SU-DHL-6 (cell line): Measurements from ENCODE around the gene ODF2.

ENCODE experiments used
- CTCF ChIP-seq: fragments of 200-600 bp; sonication (generic); IDR thresholded peaks from one replicate; pipeline ENCODE4 v1.5.1; 2017; ENCODE audit warnings: antibody characterized with exemption, mild to moderate bottlenecking, low read length, moderate library complexity; ENCODE audit not compliant: insufficient read depth, poor library complexity, severe bottlenecking
- EZH2phosphoT487 ChIP-seq: fragments of 200-600 bp; sonication (generic), shearing (Covaris generic); conservative IDR thresholded peaks from 2 replicates; pipeline ENCODE4 v1.6.1; 2018; ENCODE audit warnings: mild to moderate bottlenecking, antibody characterized with exemption, low read length, moderate library complexity, mixed read lengths

GRCh38 chr9:128473104-128473503 lies 17.3 kb downstream of the ODF2 start:
- no peak for TF ChIP-seq CTCF
- no peak for TF ChIP-seq EZH2phosphoT487
